ENCODE data around the gene P4HTM.

P4HTM gene

DNA sequence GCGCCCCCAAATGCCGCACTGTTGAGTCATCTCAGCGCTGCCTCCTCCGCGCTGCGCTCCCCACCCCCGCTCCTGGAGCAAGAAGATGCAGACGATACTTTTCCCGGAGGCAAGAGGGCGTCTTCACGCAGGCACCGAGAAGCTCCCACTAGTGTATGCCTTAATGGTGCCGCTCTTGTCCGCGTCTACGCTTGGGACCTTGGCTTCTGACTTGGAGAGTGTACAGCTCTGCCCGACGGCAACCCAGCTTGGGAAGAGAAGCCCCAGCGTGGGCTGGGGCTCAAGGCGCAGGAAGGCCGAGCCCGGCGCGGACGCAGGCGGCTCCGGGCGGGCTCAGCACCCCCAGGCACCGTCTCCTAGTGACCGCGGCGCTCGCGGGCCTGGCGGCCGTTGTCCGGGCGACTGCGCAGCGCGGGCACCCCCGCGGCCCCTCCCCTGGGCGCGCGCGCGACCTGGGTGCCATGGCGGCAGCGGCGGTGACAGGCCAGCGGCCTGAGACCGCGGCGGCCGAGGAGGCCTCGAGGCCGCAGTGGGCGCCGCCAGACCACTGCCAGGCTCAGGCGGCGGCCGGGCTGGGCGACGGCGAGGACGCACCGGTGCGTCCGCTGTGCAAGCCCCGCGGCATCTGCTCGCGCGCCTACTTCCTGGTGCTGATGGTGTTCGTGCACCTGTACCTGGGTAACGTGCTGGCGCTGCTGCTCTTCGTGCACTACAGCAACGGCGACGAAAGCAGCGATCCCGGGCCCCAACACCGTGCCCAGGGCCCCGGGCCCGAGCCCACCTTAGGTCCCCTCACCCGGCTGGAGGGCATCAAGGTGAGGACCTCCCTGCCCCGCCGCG is at the start of gene P4HTM:
TSS of gene P4HTM (plus strand) at position 446 of the 840 bp plus-strand sequence. CDS start at position 462, 16 bp downstream.
- FAIRE-seq (peak; percentile 84), DNase-seq (ENCODE audit: insufficient read length, low spot score) (peak; percentile 62)

DNA sequence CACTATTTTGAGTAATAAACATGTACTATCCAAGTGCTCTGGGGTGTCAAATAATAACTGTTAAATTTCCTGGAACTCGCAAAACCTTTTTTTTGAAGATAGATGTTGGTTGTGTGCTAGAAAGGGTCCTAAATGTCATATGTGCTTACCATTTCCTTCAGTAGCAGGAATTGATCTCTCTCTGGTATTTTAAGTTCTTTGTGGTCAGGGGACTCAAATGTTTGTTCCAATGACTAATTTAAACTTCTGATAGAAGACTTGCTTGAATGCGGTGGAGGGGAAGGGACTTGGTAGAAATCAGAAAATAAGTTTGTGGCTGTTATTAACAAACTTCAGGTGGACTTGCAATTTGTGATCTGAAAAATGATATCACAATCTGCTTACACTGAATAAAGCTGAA is 44.6 kb upstream of the P4HTM start:
- FAIRE-seq (no peak), DNase-seq (ENCODE audit: insufficient read length, low spot score) (no peak)

DNA sequence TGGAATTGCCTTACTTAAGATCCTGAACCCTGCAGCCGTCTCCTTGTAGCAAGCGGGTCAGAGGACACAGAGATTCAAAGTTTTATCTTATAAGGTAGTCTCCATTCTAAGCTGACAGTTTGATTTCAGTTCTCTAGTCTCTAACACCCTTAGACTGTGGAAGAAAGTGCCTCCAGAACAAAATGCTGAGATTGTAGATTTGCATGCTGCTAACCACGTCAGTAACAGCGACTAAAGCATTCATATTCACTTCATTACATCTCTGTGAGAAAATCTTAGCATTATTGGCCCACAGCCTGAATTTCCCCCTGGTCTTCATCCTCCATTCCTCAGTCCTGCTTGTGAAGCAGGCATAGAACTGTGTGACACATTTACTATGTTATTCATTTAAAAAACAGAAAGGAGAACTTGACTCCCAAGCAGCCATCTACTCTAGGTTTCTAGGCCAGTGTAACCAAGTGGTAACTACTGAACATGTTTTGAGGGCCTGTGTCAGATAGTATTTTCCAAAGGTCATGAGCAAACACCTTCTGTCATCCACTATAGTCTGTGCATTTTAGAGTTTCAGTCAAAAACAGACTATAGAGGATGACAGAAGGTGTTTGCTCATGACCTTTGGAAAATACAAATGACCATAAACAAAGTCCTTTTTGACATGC is 44.0 kb upstream of the P4HTM start:
- no peak for FAIRE-seq

GRCh38 chr3:48949376-48949717 is 40.7 kb upstream of the P4HTM start:
- FAIRE-seq = no peak
- DNase-seq (ENCODE audit: insufficient read length, low spot score) = no peak

More for the DNA sequence above, 44.0 kb upstream of the P4HTM start:
- no peak for DNase-seq (ENCODE audit: insufficient read length, low spot score)

- DNase-seq (ENCODE audit: insufficient read length, low spot score) = no peak
- FAIRE-seq = no peak
Measured at GRCh38 chr3:48950051-48950450, 40.0 kb upstream of the P4HTM start.

DNA sequence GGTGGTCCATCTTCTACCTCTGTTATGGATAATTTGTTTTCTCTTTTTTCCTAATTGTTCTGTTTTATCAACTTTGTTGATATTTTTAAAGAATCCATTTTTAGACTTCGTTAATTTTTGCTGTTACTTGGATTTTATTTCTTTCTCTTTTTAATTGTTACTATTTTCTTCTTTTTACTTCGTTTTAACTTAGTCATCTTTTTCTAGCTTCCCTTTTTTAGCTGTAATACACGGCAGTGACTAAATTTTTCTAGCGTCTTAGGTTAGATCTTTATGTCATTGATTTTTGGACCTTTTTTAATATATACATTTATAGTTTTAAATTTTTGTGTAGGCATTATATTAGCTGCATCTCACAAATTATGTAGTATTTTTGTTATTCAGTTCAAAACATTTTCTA is 38.3 kb upstream of the P4HTM start:
- no peak for FAIRE-seq
- DNase-seq (ENCODE audit: insufficient read length, low spot score) = no peak

DNA sequence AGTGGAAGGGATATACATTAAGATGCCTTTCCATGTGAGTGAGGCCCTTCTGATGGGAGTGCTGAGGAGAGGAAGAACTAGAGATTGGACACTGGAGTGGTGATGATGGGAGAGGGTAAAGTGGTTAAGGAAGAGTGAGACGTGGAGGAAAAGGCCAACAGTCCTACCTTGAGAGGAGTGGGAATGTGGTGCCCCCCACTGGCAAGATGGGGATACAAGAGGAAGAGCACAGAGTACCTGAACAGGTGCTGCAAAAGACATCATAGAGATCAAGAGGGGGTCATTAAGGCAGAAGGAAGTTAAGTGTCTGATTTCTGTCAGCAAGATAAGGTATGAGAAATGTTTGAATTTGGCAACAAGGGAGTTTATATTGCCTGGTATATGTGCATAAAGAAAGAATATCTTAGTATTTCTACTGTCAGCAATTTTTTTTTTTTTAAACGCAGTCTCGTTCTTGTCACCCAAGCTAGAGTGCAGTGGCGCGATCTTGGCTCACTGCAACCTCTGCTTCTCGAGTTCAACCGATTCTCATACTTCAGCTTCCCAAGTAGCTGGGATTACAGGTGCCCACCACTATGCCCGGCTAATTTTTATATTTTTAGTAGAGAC is 37.4 kb upstream of the P4HTM start:
- DNase-seq (ENCODE audit: insufficient read length, low spot score) (no peak), FAIRE-seq (peak; percentile 74)

DNA sequence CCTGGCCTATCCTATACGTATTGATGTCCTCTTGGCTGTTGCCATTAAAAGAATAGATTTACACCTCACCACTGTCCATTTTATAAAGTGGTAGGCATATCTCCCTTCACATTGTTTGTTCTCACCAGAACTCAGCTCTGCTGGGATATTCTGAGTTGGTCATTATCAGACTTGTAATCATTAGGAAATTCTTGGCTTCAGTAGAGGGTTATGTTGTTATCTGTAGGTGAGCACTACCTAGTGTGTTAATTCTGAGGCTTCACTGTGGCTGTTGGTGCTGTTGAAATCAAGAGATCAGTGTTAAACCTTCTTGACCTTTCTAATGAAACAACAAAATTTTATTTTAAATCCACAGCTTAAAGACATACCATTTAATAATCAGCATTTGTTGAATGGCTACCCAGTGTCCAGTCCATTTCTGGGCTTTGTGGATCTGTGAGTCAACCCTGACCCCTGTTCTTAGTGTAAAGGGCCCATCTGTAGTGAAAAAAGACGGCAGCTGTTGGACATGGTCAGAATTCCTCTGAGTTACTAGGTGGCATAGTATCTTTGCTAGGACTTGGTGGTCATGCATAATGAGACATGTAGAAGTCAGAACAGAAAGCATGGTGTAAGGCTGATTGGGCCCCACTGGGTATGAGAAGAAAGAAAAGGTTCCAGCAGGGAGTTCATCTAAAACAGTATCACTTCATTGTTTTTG is 32.9 kb upstream of the P4HTM start:
- no peak for FAIRE-seq
- DNase-seq (ENCODE audit: insufficient read length, low spot score) = no peak

DNA sequence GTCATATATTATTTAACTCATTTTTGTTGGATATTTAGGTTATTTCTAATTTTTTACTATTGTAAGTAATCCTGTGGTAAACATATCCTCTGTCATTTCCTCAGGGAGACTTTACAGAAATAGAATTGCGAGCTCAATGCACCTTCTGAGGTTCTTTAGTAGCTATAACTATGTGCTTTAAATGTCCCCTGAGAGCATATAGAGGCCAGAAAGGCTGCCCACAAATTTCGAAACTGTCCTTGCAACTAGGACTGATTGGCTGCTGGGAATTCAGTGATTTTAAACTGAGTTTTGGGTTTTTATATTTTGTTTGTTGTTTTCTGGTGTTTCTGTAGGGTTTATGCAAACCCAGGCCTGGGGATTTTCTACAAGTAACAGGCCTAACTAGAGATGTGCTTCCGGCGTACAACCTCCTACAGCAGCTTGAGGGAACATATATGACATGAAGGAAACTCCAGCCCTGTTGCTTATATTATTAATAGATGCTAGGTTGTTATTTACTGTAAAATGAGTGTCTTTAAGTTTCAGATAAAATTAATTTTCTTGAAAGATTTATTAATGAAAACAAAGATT is 29.1 kb upstream of the P4HTM start:
- FAIRE-seq = no peak

DNA sequence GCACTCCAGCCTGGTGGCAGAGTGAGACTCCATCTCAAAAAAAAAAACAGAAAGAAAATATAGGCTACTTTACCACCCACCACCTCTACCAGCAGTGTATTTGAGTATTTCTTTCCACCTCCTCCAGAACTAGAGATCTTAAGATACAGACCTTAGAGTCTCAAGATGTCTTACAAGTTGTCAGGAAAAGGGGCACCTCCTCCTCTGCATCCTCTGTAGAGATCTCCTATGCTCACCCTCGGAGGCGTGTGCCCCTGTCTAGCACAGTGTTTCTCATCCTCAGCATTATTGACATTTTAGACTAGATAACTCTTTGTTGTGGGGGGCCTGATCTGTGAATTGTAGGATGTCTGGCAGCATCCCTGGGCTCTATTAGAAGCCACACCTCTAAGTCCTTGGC is 27.7 kb upstream of the P4HTM start:
- FAIRE-seq (no peak), DNase-seq (ENCODE audit: insufficient read length, low spot score) (no peak)

More for the DNA sequence above, 29.1 kb upstream of the P4HTM start:
- DNase-seq (ENCODE audit: insufficient read length, low spot score) = no peak

- no peak for FAIRE-seq
- no peak for DNase-seq (ENCODE audit: insufficient read length, low spot score)
Measured at GRCh38 chr3:48962939-48963338, 27.1 kb upstream of the P4HTM start.

GRCh38 chr3:48963591-48963990 is 26.4 kb upstream of the P4HTM start:
- DNase-seq (ENCODE audit: insufficient read length, low spot score) (no peak), FAIRE-seq (no peak)

DNA sequence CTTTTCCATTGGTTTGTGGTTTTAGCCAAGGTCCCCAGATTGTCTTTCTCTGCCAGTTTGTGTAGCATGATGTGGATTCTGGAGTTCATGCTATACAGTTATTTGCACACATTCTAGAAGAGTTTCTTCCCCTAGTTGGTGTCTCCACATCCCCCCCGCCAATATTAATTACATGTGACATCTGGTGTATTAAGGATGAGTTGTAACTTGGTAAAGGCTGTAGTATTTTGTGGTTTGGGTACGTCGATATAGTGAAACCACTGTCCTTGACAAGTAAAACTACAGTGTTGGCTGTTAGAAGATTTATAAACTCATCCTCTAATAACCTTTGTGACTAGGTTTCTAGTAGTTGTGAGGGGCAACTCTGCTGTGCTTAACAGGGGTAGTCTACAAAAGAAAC is 23.7 kb upstream of the P4HTM start:
- DNase-seq (ENCODE audit: insufficient read length, low spot score) = no peak
- FAIRE-seq = no peak

- DNase-seq (ENCODE audit: insufficient read length, low spot score) = no peak
Measured at GRCh38 chr3:48966876-48967361, 23.1 kb upstream of the P4HTM start.

GRCh38 chr3:48970586-48970985 is 19.5 kb upstream of the P4HTM start:
- FAIRE-seq (no peak), DNase-seq (ENCODE audit: insufficient read length, low spot score) (no peak)

More at GRCh38 chr3:48966876-48967361, 23.1 kb upstream of the P4HTM start:
- FAIRE-seq = no peak

- FAIRE-seq = no peak
- no peak for DNase-seq (ENCODE audit: insufficient read length, low spot score)
Measured at GRCh38 chr3:48974076-48974864, 15.8 kb upstream of the P4HTM start.

- FAIRE-seq (no peak), DNase-seq (ENCODE audit: insufficient read length, low spot score) (no peak)
Measured at GRCh38 chr3:48979451-48979850, 10.6 kb upstream of the P4HTM start.

GRCh38 chr3:48980295-48980694 is 9.7 kb upstream of the P4HTM start:
- FAIRE-seq = no peak

DNA sequence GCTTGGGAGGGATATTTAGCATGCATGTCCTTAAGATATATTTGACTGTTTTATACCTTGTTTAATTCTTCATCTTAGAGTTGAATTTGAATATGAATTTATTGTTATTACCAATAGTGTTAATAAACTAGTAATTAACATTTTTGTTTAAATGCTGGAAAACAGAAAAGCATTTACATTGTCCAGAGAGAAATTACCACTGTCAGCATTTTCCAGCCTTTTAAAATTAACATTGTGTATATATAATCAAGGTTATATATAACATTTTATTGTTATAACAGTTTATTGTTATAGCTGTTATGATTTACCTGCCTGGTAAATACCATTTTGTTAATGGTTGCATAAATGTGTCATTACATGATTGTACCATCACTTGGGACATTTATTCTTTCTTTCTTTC is 8.0 kb upstream of the P4HTM start:
- FAIRE-seq = no peak

More at GRCh38 chr3:48980295-48980694, 9.7 kb upstream of the P4HTM start:
- no peak for DNase-seq (ENCODE audit: insufficient read length, low spot score)

DNA sequence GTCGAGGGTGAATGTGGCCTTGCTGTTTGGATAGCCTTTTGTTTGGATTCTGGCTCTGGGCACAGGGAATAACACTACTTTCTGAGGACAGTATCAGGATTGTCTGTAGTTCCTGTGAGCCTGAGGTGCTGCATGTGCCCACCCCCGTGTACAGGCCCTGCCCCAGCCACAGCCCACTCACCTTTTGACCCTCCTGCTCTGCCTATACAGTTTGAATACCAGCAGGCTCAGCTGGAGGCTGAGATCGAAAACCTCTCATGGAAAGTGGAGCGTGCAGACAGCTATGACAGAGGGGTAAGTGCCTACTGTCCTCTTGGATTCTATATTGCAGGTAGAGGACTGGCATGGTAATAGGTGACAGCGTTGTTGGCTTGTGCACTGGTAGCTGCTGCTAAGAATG is 7.4 kb upstream of the P4HTM start:
- DNase-seq (ENCODE audit: insufficient read length, low spot score) = no peak
- FAIRE-seq = no peak

More for the DNA sequence above, 8.0 kb upstream of the P4HTM start:
- no peak for DNase-seq (ENCODE audit: insufficient read length, low spot score)
